ENCODE data around the gene FGFBP2. TPM values are rescaled to one million over a fixed set of nuclear protein-coding genes. Genes with fewer than 3 reads are reported as not detected.
A peak's percentile ranks its signal among the peaks of the same experiment; 100 is the strongest.

The FGFBP2 gene
- total and polyA plus RNA-seq, 7 experiments from 2014 or later: 1.2 to 54.8 (median 2.7) TPM

DNA sequence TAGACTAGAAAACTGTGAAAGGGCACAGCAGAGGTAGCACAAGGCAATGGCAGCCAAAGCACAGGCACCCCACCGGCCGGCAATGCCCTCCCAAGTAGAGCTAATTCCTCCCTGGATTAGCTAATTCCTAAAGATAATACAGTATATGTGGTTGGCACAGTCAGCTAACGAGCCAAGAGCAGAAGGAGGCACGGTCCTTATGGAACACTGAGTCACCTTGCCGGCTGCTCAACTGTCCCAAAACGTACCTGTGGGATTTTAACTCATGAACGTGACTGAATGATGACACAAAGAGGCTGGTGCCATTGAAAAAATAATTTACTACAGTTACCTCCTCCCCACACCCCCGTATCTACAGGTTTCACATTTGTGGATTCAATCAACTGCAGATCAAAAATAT, 15.3 kb downstream of the FGFBP2 start:
- H3K27me3 Mint-ChIP-seq: peaks cover 0 to 8% (median 0%) of the 10 kb centered on the region in 5 donors
- H3K27me3 ChIP-seq (ENCODE audit: control insufficient read depth in 2 of 2, insufficient read depth in 2 of 2, low read length in 2 of 2): no peaks in the 10 kb centered on the region
- peaks cover 0 to 2% (median 0%) of the 10 kb centered on the region in 7 donors for H3K4me1 Mint-ChIP-seq
- no peaks in the 10 kb centered on the region for H3K4me1 ChIP-seq (ENCODE audit: control insufficient read depth in 2 of 2, insufficient read depth in 2 of 2, low read length in 2 of 2)
- no peaks in the 10 kb centered on the region for H3K36me3 ChIP-seq (ENCODE audit: control insufficient read depth in 2 of 3, insufficient read depth in 3 of 3, low read length in 3 of 3)
- no peaks in the 10 kb centered on the region for H3K36me3 Mint-ChIP-seq
- H3K9me3 Mint-ChIP-seq: no peaks in the 10 kb centered on the region
- no peak overlapping the region for H3K27ac ChIP-seq (ENCODE audit: low read depth, low read length)
- H3K27ac Mint-ChIP-seq: no peak overlapping the region
- ATAC-seq (no peak), DNase-seq (no peak)
- CTCF ChIA-PET: no interaction called here
- no peak overlapping the region for H3K4me3 Mint-ChIP-seq
- intact Hi-C loops (cut with micrococcal nuclease): no loop called here
- no peaks in the 10 kb centered on the region for H3K9me3 ChIP-seq (ENCODE audit: control insufficient read depth in 2 of 3, low read length in 3 of 3)
- POLR2A ChIA-PET: no interaction called here
- H3K4me3 ChIP-seq (ENCODE audit: low read length): no peak overlapping the region

DNA sequence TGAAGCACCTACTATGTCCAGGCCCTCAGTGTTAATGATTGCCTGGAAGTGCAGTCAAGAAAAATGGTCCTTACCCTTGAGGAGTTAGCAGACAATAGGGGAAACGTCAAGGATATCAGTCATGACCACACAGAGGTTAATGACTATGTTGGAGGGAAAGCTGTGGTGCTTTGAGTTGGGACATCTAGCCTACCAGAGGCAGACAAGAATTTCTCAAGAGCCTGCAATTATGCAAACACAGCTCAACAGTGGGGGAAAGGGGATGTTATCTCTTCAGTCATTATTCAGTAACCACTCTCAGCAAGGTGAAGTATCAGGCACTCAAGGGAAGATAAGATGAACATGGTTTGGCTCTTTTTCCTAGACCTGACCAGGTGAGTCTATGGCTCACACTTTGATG, 17.5 kb downstream of the FGFBP2 start:
- H3K36me3 Mint-ChIP-seq: no peaks in the 10 kb centered on the region
- CTCF ChIA-PET: no interaction called here
- intact Hi-C loops (cut with micrococcal nuclease): no loop called here

DNA sequence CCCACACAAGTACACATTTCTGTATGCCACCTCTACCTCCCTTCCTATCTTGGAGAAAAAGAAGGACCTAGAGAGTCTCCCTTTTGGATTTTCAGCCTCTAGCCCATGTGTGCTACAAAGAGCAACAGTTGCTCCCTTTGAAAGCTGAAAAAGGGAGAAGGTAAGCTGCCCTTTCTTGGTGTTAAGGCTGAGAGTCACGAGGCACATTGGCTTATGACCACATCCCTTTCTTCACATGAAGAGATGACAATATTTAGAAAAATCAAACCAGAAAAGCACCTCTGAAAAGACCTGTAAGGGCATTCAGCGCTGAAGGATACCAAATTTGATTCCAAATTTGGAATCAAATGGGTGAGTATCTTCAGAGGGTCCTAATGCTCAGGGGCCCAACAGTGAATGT, 18.1 kb downstream of the FGFBP2 start:
- Histone ChIP-seq H3K9me3 (ENCODE audit: control insufficient read depth in 2 of 3, low read length in 3 of 3) (no peaks in the 10 kb centered on the region), H3K4me1 (ENCODE audit: control insufficient read depth in 2 of 2, insufficient read depth in 2 of 2, low read length in 2 of 2) (no peaks in the 10 kb centered on the region), H3K27ac (ENCODE audit: low read depth, low read length) (no peak overlapping the region), H3K27me3 (ENCODE audit: control insufficient read depth in 2 of 2, insufficient read depth in 2 of 2, low read length in 2 of 2) (no peaks in the 10 kb centered on the region), H3K4me3 (ENCODE audit: low read length) (no peak overlapping the region), H3K36me3 (ENCODE audit: control insufficient read depth in 2 of 3, insufficient read depth in 3 of 3, low read length in 3 of 3) (no peaks in the 10 kb centered on the region)
- intact Hi-C loops (cut with micrococcal nuclease): no loop called here
- H3K36me3 Mint-ChIP-seq: no peaks in the 10 kb centered on the region
- peaks cover 0 to 2% (median 0%) of the 10 kb centered on the region in 7 donors for H3K4me1 Mint-ChIP-seq
- no peak overlapping the region for H3K27ac Mint-ChIP-seq
- no peak overlapping the region for H3K4me3 Mint-ChIP-seq
- no peak for ATAC-seq
- peaks cover 0 to 2% (median 0%) of the 10 kb centered on the region in 11 donors for H3K9me3 Mint-ChIP-seq
- ChIA-PET CTCF (no interaction called here), POLR2A (no interaction called here)
- no peak for DNase-seq
- H3K27me3 Mint-ChIP-seq: peaks cover 0 to 10% (median 5%) of the 10 kb centered on the region in 5 donors

More for the DNA sequence above, 17.5 kb downstream of the FGFBP2 start:
- ATAC-seq (peak; percentile 64), DNase-seq (no peak)
- H3K36me3 ChIP-seq (ENCODE audit: control insufficient read depth in 2 of 3, insufficient read depth in 3 of 3, low read length in 3 of 3): no peaks in the 10 kb centered on the region
- Mint-ChIP-seq H3K27me3 (peaks cover 0 to 6% (median 1%) of the 10 kb centered on the region in 5 donors), H3K9me3 (peaks cover 0 to under 1% (median 0%) of the 10 kb centered on the region in 11 donors), H3K27ac (no peak overlapping the region), H3K4me1 (peaks cover 0 to 2% (median 0%) of the 10 kb centered on the region in 7 donors), H3K4me3 (no peak overlapping the region)
- no peaks in the 10 kb centered on the region for H3K4me1 ChIP-seq (ENCODE audit: control insufficient read depth in 2 of 2, insufficient read depth in 2 of 2, low read length in 2 of 2)
- no peaks in the 10 kb centered on the region for H3K9me3 ChIP-seq (ENCODE audit: control insufficient read depth in 2 of 3, low read length in 3 of 3)
- POLR2A ChIA-PET: no interaction called here
- H3K27ac ChIP-seq (ENCODE audit: low read depth, low read length): no peak overlapping the region
- H3K4me3 ChIP-seq (ENCODE audit: low read length): no peak overlapping the region
- no peaks in the 10 kb centered on the region for H3K27me3 ChIP-seq (ENCODE audit: control insufficient read depth in 2 of 2, insufficient read depth in 2 of 2, low read length in 2 of 2)

DNA sequence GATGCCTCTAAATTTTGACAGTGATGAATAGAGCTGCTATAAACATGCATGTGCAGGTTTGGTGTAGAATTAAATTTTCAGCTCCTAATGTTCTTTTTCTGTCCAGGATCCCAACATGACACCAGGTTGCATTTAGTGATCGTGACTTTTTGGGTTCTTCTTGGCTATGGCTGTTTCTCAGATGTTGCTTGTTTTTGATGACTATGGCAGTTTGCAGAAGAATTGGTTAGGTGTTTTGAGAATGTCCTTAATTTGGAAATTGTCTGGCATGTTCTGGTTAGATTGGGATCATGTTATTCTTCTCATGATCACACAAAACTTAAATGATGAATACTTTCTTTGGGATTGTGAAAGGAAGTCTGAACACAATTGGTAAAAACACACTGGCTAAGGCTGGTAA, 20.7 kb downstream of the FGFBP2 start:
- Mint-ChIP-seq H3K27me3 (peaks cover 0 to 12% (median 11%) of the 10 kb centered on the region in 5 donors), H3K36me3 (no peaks in the 10 kb centered on the region), H3K4me1 (peaks cover 0 to 2% (median 0%) of the 10 kb centered on the region in 7 donors), H3K9me3 (peaks cover 0 to 2% (median 0%) of the 10 kb centered on the region in 11 donors), H3K27ac (no peak overlapping the region), H3K4me3 (no peak overlapping the region)
- intact Hi-C loops (cut with micrococcal nuclease): no loop called here
- H3K27me3 ChIP-seq (ENCODE audit: control insufficient read depth in 2 of 2, insufficient read depth in 2 of 2, low read length in 2 of 2): no peaks in the 10 kb centered on the region
- no peaks in the 10 kb centered on the region for H3K4me1 ChIP-seq (ENCODE audit: control insufficient read depth in 2 of 2, insufficient read depth in 2 of 2, low read length in 2 of 2)
- no peaks in the 10 kb centered on the region for H3K9me3 ChIP-seq (ENCODE audit: control insufficient read depth in 2 of 3, low read length in 3 of 3)
- ChIA-PET CTCF (no interaction called here), POLR2A (no interaction called here)
- no peaks in the 10 kb centered on the region for H3K36me3 ChIP-seq (ENCODE audit: control insufficient read depth in 2 of 3, insufficient read depth in 3 of 3, low read length in 3 of 3)
- no peak overlapping the region for H3K27ac ChIP-seq (ENCODE audit: low read depth, low read length)
- ATAC-seq (no peak), DNase-seq (no peak)
- H3K4me3 ChIP-seq (ENCODE audit: low read length): no peak overlapping the region

DNA sequence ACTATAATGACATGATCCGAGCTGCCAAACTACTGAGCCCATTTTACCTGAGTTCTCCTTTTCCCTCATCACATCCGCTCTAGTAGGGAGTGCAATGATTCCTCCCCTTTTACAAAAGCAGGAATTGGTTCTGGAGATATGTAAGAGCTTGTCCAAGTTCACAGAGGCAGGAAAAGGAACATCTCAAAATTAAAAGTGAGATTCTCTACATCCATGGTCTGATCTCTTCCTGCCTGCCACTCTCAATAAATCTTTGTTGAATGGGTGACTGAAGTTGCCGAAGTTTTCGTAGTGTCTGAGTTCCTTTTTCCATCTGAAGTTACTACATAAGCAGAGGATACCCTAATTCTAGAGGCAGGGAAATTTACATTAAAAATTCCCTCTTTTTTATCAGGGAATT, 24.3 kb downstream of the FGFBP2 start, which contains the start of gene FGFBP1:
Gene FGFBP1 (minus strand): TSS at position 101 of the 400 bp plus-strand sequence. CDS start 2,108 bp downstream, outside the sequence.
- intact Hi-C loops (cut with micrococcal nuclease): no loop called here
- Mint-ChIP-seq H3K27ac (no peak within 1 kb of the TSS), H3K9me3 (peaks cover 0 to 2% (median 0%) of the 10 kb centered on the region in 11 donors), H3K4me1 (peaks cover 0 to 3% (median 0%) of the 10 kb centered on the region in 7 donors), H3K27me3 (peaks cover 0 to 25% (median 17%) of the 10 kb centered on the region in 5 donors), H3K36me3 (no peaks in the 10 kb centered on the region), H3K4me3 (no peak within 1 kb of the TSS)
- Histone ChIP-seq H3K36me3 (ENCODE audit: control insufficient read depth in 2 of 3, insufficient read depth in 3 of 3, low read length in 3 of 3) (no peaks in the 10 kb centered on the region), H3K9me3 (ENCODE audit: control insufficient read depth in 2 of 3, low read length in 3 of 3) (no peaks in the 10 kb centered on the region), H3K4me1 (ENCODE audit: control insufficient read depth in 2 of 2, insufficient read depth in 2 of 2, low read length in 2 of 2) (no peaks in the 10 kb centered on the region), H3K27me3 (ENCODE audit: control insufficient read depth in 2 of 2, insufficient read depth in 2 of 2, low read length in 2 of 2) (no peaks in the 10 kb centered on the region), H3K27ac (ENCODE audit: low read depth, low read length) (no peak within 1 kb of the TSS), H3K4me3 (ENCODE audit: low read length) (no peak within 1 kb of the TSS)
- ATAC-seq (no peak), DNase-seq (no peak)
- ChIA-PET POLR2A (no interaction called here), CTCF (no interaction called here)

DNA sequence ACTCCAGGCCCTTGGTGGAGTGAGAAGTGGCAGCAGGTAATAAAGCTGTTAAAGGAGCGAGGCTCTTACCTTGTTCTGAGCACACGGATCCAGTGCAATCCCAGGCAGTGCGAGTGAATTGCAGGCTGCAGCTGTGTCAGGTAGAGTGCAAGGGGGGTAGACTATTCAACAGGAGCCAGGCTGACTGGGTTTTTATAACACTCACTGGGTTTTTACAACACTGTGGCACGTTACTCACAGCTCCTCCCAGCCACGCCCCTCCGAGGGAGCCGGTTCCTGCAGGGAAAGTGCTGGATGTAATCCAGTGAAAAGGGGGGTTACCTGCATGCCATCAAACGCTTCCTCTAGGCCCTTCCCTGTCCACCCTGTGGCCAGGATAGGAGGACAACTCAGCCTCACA, 24.8 kb downstream of the FGFBP2 start:
- no peak overlapping the region for H3K4me3 Mint-ChIP-seq
- no peaks in the 10 kb centered on the region for H3K27me3 ChIP-seq (ENCODE audit: control insufficient read depth in 2 of 2, insufficient read depth in 2 of 2, low read length in 2 of 2)
- no peaks in the 10 kb centered on the region for H3K36me3 Mint-ChIP-seq
- intact Hi-C loops (cut with micrococcal nuclease): no loop called here
- H3K36me3 ChIP-seq (ENCODE audit: control insufficient read depth in 2 of 3, insufficient read depth in 3 of 3, low read length in 3 of 3): no peaks in the 10 kb centered on the region
- POLR2A ChIA-PET: no interaction called here
- DNase-seq: no peak
- H3K9me3 Mint-ChIP-seq: peaks cover 0 to 2% (median 0%) of the 10 kb centered on the region in 11 donors
- no peaks in the 10 kb centered on the region for H3K9me3 ChIP-seq (ENCODE audit: control insufficient read depth in 2 of 3, low read length in 3 of 3)
- H3K4me1 Mint-ChIP-seq: peaks cover 0 to 3% (median 0%) of the 10 kb centered on the region in 7 donors
- no peak overlapping the region for H3K27ac ChIP-seq (ENCODE audit: low read depth, low read length)
- no peak overlapping the region for H3K27ac Mint-ChIP-seq
- CTCF ChIA-PET: no interaction called here
- no peak for ATAC-seq
- H3K4me1 ChIP-seq (ENCODE audit: control insufficient read depth in 2 of 2, insufficient read depth in 2 of 2, low read length in 2 of 2): no peaks in the 10 kb centered on the region
- peaks cover 0 to 25% (median 17%) of the 10 kb centered on the region in 5 donors for H3K27me3 Mint-ChIP-seq
- H3K4me3 ChIP-seq (ENCODE audit: low read length): no peak overlapping the region

DNA sequence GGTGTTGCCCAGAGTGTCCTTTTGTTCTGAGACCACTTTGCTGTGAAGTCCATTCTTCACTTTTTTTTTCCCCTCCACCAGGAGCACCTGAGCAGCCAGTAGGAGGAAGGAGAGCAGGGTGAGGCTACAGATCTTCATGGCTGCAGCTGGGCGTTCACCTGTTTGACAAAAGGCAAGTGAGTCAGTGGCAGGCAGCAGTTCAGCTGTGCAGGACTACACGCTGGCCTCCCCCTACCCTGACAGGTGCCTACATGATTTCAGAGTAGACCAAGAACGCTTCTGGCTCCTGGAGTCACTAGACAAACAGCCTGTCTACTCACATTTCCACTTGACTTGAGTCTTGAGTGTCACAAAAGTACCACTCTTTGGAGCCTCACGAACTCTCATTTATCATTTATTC, 26.5 kb downstream of the FGFBP2 start:
- peaks cover 0 to 3% (median 0%) of the 10 kb centered on the region in 7 donors for H3K4me1 Mint-ChIP-seq
- no peaks in the 10 kb centered on the region for H3K36me3 ChIP-seq (ENCODE audit: control insufficient read depth in 2 of 3, insufficient read depth in 3 of 3, low read length in 3 of 3)
- no peak overlapping the region for H3K4me3 ChIP-seq (ENCODE audit: low read length)
- no peaks in the 10 kb centered on the region for H3K36me3 Mint-ChIP-seq
- ATAC-seq (no peak), DNase-seq (no peak)
- no peak overlapping the region for H3K27ac Mint-ChIP-seq
- H3K9me3 ChIP-seq (ENCODE audit: control insufficient read depth in 2 of 3, low read length in 3 of 3): no peaks in the 10 kb centered on the region
- POLR2A ChIA-PET: no interaction called here
- no peak overlapping the region for H3K27ac ChIP-seq (ENCODE audit: low read depth, low read length)
- H3K9me3 Mint-ChIP-seq: peaks cover 0 to 2% (median 0%) of the 10 kb centered on the region in 11 donors
- intact Hi-C loops (cut with micrococcal nuclease): no loop called here
- no peak overlapping the region for H3K4me3 Mint-ChIP-seq
- no peaks in the 10 kb centered on the region for H3K27me3 ChIP-seq (ENCODE audit: control insufficient read depth in 2 of 2, insufficient read depth in 2 of 2, low read length in 2 of 2)
- CTCF ChIA-PET: no interaction called here
- H3K27me3 Mint-ChIP-seq: peaks cover 0 to 38% (median 17%) of the 10 kb centered on the region in 5 donors
- no peaks in the 10 kb centered on the region for H3K4me1 ChIP-seq (ENCODE audit: control insufficient read depth in 2 of 2, insufficient read depth in 2 of 2, low read length in 2 of 2)
